Neural cell (in vitro differentiated cells): ENCODE measurements around the gene DUSP28. TPM values are rescaled to one million over a fixed set of nuclear protein-coding genes. Genes with fewer than 3 reads are reported as not detected.
A peak's percentile ranks its signal among the peaks of the same experiment; 100 is the strongest.

Source experiments
- H2AFZ ChIP-seq: fragments of 200-600, 300-800 bp; sonication (generic), shearing (Covaris generic); 2 replicates; pipeline ENCODE4 v1.6.0; 2014; ENCODE audit warnings: low read depth, mild to moderate bottlenecking, antibody characterized with exemption, low read length, moderate library complexity
- H3F3A ChIP-seq: fragments of 200-600 bp; shearing (Covaris generic); 2 replicates; pipeline ENCODE4 v1.6.1; 2016; ENCODE audit warnings: mild to moderate bottlenecking, moderate library complexity, mixed read lengths, antibody characterized with exemption, low read length; ENCODE audit not compliant: insufficient read depth, poor library complexity, severe bottlenecking
- H3K27ac ChIP-seq: fragments of 200-600, 300-800 bp; sonication (generic), shearing (Covaris generic); 2 replicates; pipeline ENCODE4 v1.5.1; 2014; ENCODE audit warnings: mild to moderate bottlenecking, low read length, moderate library complexity
- H3K27me3 ChIP-seq: fragments of 300-800, 200-600 bp; sonication (generic), shearing (Covaris generic); 2 replicates; pipeline ENCODE4 v1.6.0; 2014; ENCODE audit warnings: mild to moderate bottlenecking, low read depth, low read length, moderate library complexity; ENCODE audit not compliant: insufficient read depth
- H3K36me3 ChIP-seq: fragments of 300-800, 200-600 bp; sonication (generic), shearing (Covaris generic); 2 replicates; pipeline ENCODE4 v1.5.1; 2014; ENCODE audit warnings: mild to moderate bottlenecking, antibody characterized with exemption, low read length, moderate library complexity; ENCODE audit not compliant: insufficient read depth
- H3K4me2 ChIP-seq: fragments of 300-800, 200-600 bp; sonication (generic), shearing (Covaris generic); 2 replicates; pipeline ENCODE4 v1.6.0; 2014; ENCODE audit warnings: mild to moderate bottlenecking, low read length
- H3K4me3 ChIP-seq: fragments of 300-800, 200-600 bp; sonication (generic), shearing (Covaris generic); 2 replicates; pipeline ENCODE4 v1.5.1; 2014; ENCODE audit warnings: mild to moderate bottlenecking, low read length, moderate library complexity
- H3K79me2 ChIP-seq: fragments of 200-600 bp; shearing (Covaris generic); replicated peaks from 2 replicates; pipeline ENCODE4 v1.6.0; 2014; ENCODE audit warnings: mild to moderate bottlenecking, low read length, moderate library complexity; ENCODE audit not compliant: insufficient read depth
- H3K9ac ChIP-seq: fragments of 300-800, 200-600 bp; sonication (generic), shearing (Covaris generic); 2 replicates; pipeline ENCODE4 v1.6.1; 2016; ENCODE audit warnings: mild to moderate bottlenecking, low read length, mixed read lengths
- H3K9me2 ChIP-seq: fragments of 200-600 bp; shearing (Covaris generic); 2 replicates; pipeline ENCODE4 v1.6.1; 2016; ENCODE audit warnings: mild to moderate bottlenecking, low read length, mixed read lengths; ENCODE audit not compliant: insufficient read depth
- H3K9me3 ChIP-seq: fragments of 200-600, 300-800 bp; sonication (generic), shearing (Covaris generic); 2 replicates; pipeline ENCODE4 v1.6.1; 2016; ENCODE audit warnings: mild to moderate bottlenecking, mixed run types, low read length, moderate library complexity, mixed read lengths
- H4K20me1 ChIP-seq: fragments of 200-600 bp; shearing (Covaris generic); 2 replicates; pipeline ENCODE4 v1.6.1; 2016; ENCODE audit warnings: mild to moderate bottlenecking, mixed run types; ENCODE audit not compliant: insufficient read depth
- CTCF ChIP-seq: fragments of 450-650 bp; IDR thresholded peaks from 2 replicates; pipeline ENCODE4 v1.5.1; 2014; ENCODE audit warnings: antibody characterized with exemption, mild to moderate bottlenecking, moderate library complexity; ENCODE audit not compliant: poor library complexity, severe bottlenecking
- EP300 ChIP-seq: fragments of 450-650 bp; conservative IDR thresholded peaks from 2 replicates; pipeline ENCODE4 v1.6.1; 2014; ENCODE audit warnings: antibody characterized with exemption, mild to moderate bottlenecking, moderate library complexity; ENCODE audit not compliant: poor library complexity, severe bottlenecking
- EZH2 ChIP-seq: fragments of 200-600, 300-800 bp; shearing (Covaris generic), sonication (generic); IDR thresholded peaks from 2 replicates; pipeline ENCODE4 v1.6.1; 2014; ENCODE audit warnings: antibody characterized with exemption, low read length, borderline replicate concordance, mild to moderate bottlenecking; ENCODE audit not compliant: insufficient read depth, poor library complexity, severe bottlenecking
- MXI1 ChIP-seq: fragments of 450-650 bp; conservative IDR thresholded peaks from 2 replicates; pipeline ENCODE4 v1.6.1; 2014; ENCODE audit warnings: antibody characterized with exemption, mild to moderate bottlenecking; ENCODE audit not compliant: poor library complexity, severe bottlenecking
- POLR2AphosphoS5 ChIP-seq: IDR thresholded peaks from 2 replicates; pipeline ENCODE4 v1.6.1; 2012
- RAD21 ChIP-seq: fragments of 450-650 bp; conservative IDR thresholded peaks from 2 replicates; pipeline ENCODE4 v1.6.1; 2014; ENCODE audit warnings: antibody characterized with exemption, mild to moderate bottlenecking, moderate library complexity
- REST ChIP-seq: IDR thresholded peaks from 2 replicates; pipeline ENCODE4 v1.6.1; 2012; ENCODE audit warnings: borderline replicate concordance
- SMC3 ChIP-seq: fragments of 450-650 bp; conservative IDR thresholded peaks from 2 replicates; pipeline ENCODE4 v1.6.1; 2014; ENCODE audit warnings: antibody characterized with exemption, mild to moderate bottlenecking, moderate library complexity; ENCODE audit not compliant: poor library complexity
- TAF1 ChIP-seq: IDR thresholded peaks from 2 replicates; pipeline ENCODE4 v1.6.1; 2012; ENCODE audit warnings: low read depth
- polyA plus RNA-seq: library from polyadenylated mRNA; depleted of rRNA; stranded (reverse); fragments of >200 nt; gene quantifications from 2 replicates; pipeline ENCODE4 v1.2.3, GENCODE V29; 2014

DUSP28 gene
- polyA plus RNA-seq, 1 donor from 2014 or later, result 26.6 TPM

GRCh38 chr2:240569998-240570530 is 9.9 kb downstream of the DUSP28 start:
- H3K36me3 ChIP-seq, result no peaks in the 10 kb centered on the region
- no peaks in the 10 kb centered on the region for H3K9me3 ChIP-seq
- no peak overlapping the region for H2AFZ ChIP-seq
- H3K9me2 ChIP-seq, result no peaks in the 10 kb centered on the region
- H3F3A ChIP-seq, result peaks cover 3% of the 10 kb centered on the region
- H3K4me3 ChIP-seq, result peak overlapping the region; percentile 81
- H4K20me1 ChIP-seq, result no peaks in the 10 kb centered on the region
- no peaks in the 10 kb centered on the region for H3K27me3 ChIP-seq
- H3K79me2 ChIP-seq, result peaks cover 6% of the 10 kb centered on the region
- H3K9ac ChIP-seq, result no peak overlapping the region
- H3K27ac ChIP-seq, result no peak overlapping the region
- TF ChIP-seq CTCF (no peak), EP300 (no peak), TAF1 (no peak), REST (no peak), SMC3 (no peak), MXI1 (no peak), POLR2AphosphoS5 (no peak), RAD21 (no peak), EZH2 (no peak)
- no peak overlapping the region for H3K4me2 ChIP-seq

- H3K27ac ChIP-seq, result no peak overlapping the region
- peaks cover 6% of the 10 kb centered on the region for H3K79me2 ChIP-seq
- no peak overlapping the region for H2AFZ ChIP-seq
- H3K9me2 ChIP-seq, result no peaks in the 10 kb centered on the region
- H3F3A ChIP-seq, result peaks cover 3% of the 10 kb centered on the region
- H3K4me2 ChIP-seq, result no peak overlapping the region
- H3K9ac ChIP-seq, result no peak overlapping the region
- no peaks in the 10 kb centered on the region for H3K9me3 ChIP-seq
- TF ChIP-seq EZH2 (no peak), POLR2AphosphoS5 (no peak), REST (no peak), RAD21 (no peak), TAF1 (no peak), MXI1 (no peak), EP300 (no peak), CTCF (no peak), SMC3 (no peak)
- no peaks in the 10 kb centered on the region for H4K20me1 ChIP-seq
- peak overlapping the region; percentile 81 for H3K4me3 ChIP-seq
- H3K36me3 ChIP-seq, result no peaks in the 10 kb centered on the region
- H3K27me3 ChIP-seq, result no peaks in the 10 kb centered on the region
These were observed 10.6 kb downstream of the DUSP28 start for GRCh38 chr2:240570531-240571313.
